Panc1 (cell line): ENCODE measurements around the gene LHX4. TPM values are rescaled to one million over a fixed set of nuclear protein-coding genes. Genes with fewer than 3 reads are reported as not detected.

Experiments used
- ATAC-seq: fragments of 200-7000 bp; cut with Tn5 transposase; 2 replicates; pipeline ENCODE4 v1.9.1; 2020; ENCODE audit warnings: mild to moderate bottlenecking, moderate library complexity
- BruUV-seq: library from RNA; stranded (reverse); fragments of 400-500 nt; replicated peaks from 2 replicates; lab custom pipeline; 2021; lab: Mats Ljungman, UMichigan
- CTCF ChIA-PET: fragments of 300-600 bp; sonication (Branson Sonifier 250); formaldehyde crosslinking; loops from one replicate; lab custom pipeline; 2022; ENCODE audit warnings: antibody characterized with exemption; lab: Charles Lee
- POLR2A ChIA-PET: fragments of 300-600 bp; sonication (Branson Sonifier 250); formaldehyde crosslinking; loops from one replicate; lab custom pipeline; 2022; ENCODE audit warnings: antibody characterized with exemption; lab: Charles Lee
- DNase-seq: peaks from one replicate; pipeline ENCODE4 v3.0.0-alpha.2; 2010; ENCODE audit warnings: low read depth, low spot score
- H3K27ac ChIP-seq: 2 replicates; pipeline ENCODE4 v1.5.1; 2011; ENCODE audit warnings: mild to moderate bottlenecking, low read length, inconsistent platforms
- H3K27me3 ChIP-seq: fragments of 200-500 bp; sonication (Bioruptor generic); 2 replicates; pipeline ENCODE4 v1.6.0; 2014; ENCODE audit warnings: low read length, inconsistent platforms; ENCODE audit not compliant: control insufficient read depth, insufficient read depth
- H3K36me3 ChIP-seq: fragments of 200-500 bp; sonication (Bioruptor generic); 2 replicates; pipeline ENCODE4 v1.5.1; 2014; ENCODE audit warnings: inconsistent platforms, mild to moderate bottlenecking, low read length, moderate library complexity; ENCODE audit not compliant: control insufficient read depth, insufficient read depth
- H3K4me1 ChIP-seq: 2 replicates; pipeline ENCODE4 v1.5.1; 2011; ENCODE audit warnings: inconsistent platforms, mild to moderate bottlenecking, low read length, moderate library complexity; ENCODE audit not compliant: control insufficient read depth, insufficient read depth
- H3K4me3 ChIP-seq, 2 experiments: 2 replicates each; pipeline ENCODE4 v1.5.1; 2011 to 2012; ENCODE audit warnings: low read depth in 2 of 2, low read length in 2 of 2, mild to moderate bottlenecking in 2 of 2, inconsistent platforms in 1 of 2, moderate library complexity in 1 of 2
- H3K9me3 ChIP-seq: fragments of 200-500 bp; sonication (Bioruptor generic); 2 replicates; pipeline ENCODE4 v1.5.1; 2014; ENCODE audit warnings: low read depth, mild to moderate bottlenecking, inconsistent platforms, low read length, moderate library complexity; ENCODE audit not compliant: control insufficient read depth, insufficient read depth
- CTCF ChIP-seq: fragments of 450-650 bp; IDR thresholded peaks from 2 replicates; pipeline ENCODE4 v1.5.1; 2017; ENCODE audit warnings: mild to moderate bottlenecking
- POLR2AphosphoS5 ChIP-seq: IDR thresholded peaks from 2 replicates; pipeline ENCODE4 v1.6.1; 2012; ENCODE audit warnings: mild to moderate bottlenecking, low read depth, low read length, moderate library complexity
- REST ChIP-seq, 2 experiments: IDR thresholded peaks; 2 replicates each; pipeline ENCODE4 v1.6.1; 2011 to 2012; ENCODE audit warnings: low read depth in 2 of 2, control low read depth in 1 of 2, low read length in 1 of 2, mild to moderate bottlenecking in 1 of 2, moderate library complexity in 1 of 2; ENCODE audit not compliant: insufficient read depth in 1 of 2
- SIN3A ChIP-seq: IDR thresholded peaks from 2 replicates; pipeline ENCODE4 v1.6.1; 2012; ENCODE audit warnings: low read depth, mild to moderate bottlenecking, low read length, moderate library complexity, borderline replicate concordance; ENCODE audit not compliant: insufficient read depth
- TCF7L2 ChIP-seq: IDR thresholded peaks from 2 replicates; pipeline ENCODE4 v1.6.1; 2011; ENCODE audit warnings: mild to moderate bottlenecking, low read depth, low read length, inconsistent platforms
- in situ Hi-C: cut with HindIII; loops from 2 replicates; pipeline ENCODE4 v1.10.0; 2016; ENCODE audit warnings: low sequenced_read_pairs, low pct_unique_long_range_greater_than_20kb
- intact Hi-C: fragments of 100-400 bp; cut with micrococcal nuclease; formaldehyde crosslinking; loops from one replicate; pipeline ENCODE4 v1.10.0; 2022; ENCODE audit not compliant: unreplicated experiment
- total RNA-seq: library from RNA; stranded (reverse); gene quantifications from one replicate; pipeline ENCODE4 v1.2.1, GENCODE V29; 2021; ENCODE audit not compliant: unreplicated experiment

The LHX4 gene
- total RNA-seq, 1 experiment from 2014 or later: 0.72 TPM

GRCh38 chr1:180198611-180199010 lies 31.5 kb upstream of the LHX4 start:
- H3K9me3 ChIP-seq: no peaks in the 10 kb centered on the region
- no TSS peak for BruUV-seq
- ChIA-PET POLR2A (no interaction called here), CTCF (no interaction called here)
- DNase-seq: no peak
- H3K36me3 ChIP-seq: no peaks in the 10 kb centered on the region
- TF ChIP-seq CTCF (no peak), TCF7L2 (no peak), POLR2AphosphoS5 (no peak), SIN3A (no peak), REST (IDR thresholded peaks at IDR 0.05; ENCODE audit: insufficient read depth in 1 of 2, low read depth in 2 of 2, low read length in 1 of 2) (no peak)
- no peaks in the 10 kb centered on the region for H3K27me3 ChIP-seq
- no peaks in the 10 kb centered on the region for H3K4me1 ChIP-seq
- in situ Hi-C loops (no loop called here), intact Hi-C loops (no loop called here)
- H3K4me3 ChIP-seq: no peak overlapping the region
- ATAC-seq: no peak
- H3K27ac ChIP-seq: no peak overlapping the region

- H3K27ac ChIP-seq: no peak overlapping the region
- CTCF ChIA-PET: no interaction called here
- BruUV-seq: no TSS peak
- DNase-seq (no peak), ATAC-seq (no peak)
- intact Hi-C loops (no loop called here), in situ Hi-C loops (no loop called here)
- H3K36me3 ChIP-seq: no peaks in the 10 kb centered on the region
- no peak for TF ChIP-seq REST (IDR thresholded peaks at IDR 0.05; ENCODE audit: insufficient read depth in 1 of 2, low read depth in 2 of 2, low read length in 1 of 2)
- TF ChIP-seq TCF7L2: no peak
- no peak for TF ChIP-seq SIN3A
- no peak for TF ChIP-seq CTCF
- TF ChIP-seq POLR2AphosphoS5: no peak
- no peaks in the 10 kb centered on the region for H3K9me3 ChIP-seq
- no peaks in the 10 kb centered on the region for H3K4me1 ChIP-seq
- no peaks in the 10 kb centered on the region for H3K27me3 ChIP-seq
- H3K4me3 ChIP-seq: no peak overlapping the region
- POLR2A ChIA-PET: no interaction called here
These were observed 31.0 kb upstream of the LHX4 start for GRCh38 chr1:180199018-180199417.
